ENCODE measurements around the gene RAD18.
A peak's percentile ranks its signal among the peaks of the same experiment; 100 is the strongest.

The RAD18 gene

DNA sequence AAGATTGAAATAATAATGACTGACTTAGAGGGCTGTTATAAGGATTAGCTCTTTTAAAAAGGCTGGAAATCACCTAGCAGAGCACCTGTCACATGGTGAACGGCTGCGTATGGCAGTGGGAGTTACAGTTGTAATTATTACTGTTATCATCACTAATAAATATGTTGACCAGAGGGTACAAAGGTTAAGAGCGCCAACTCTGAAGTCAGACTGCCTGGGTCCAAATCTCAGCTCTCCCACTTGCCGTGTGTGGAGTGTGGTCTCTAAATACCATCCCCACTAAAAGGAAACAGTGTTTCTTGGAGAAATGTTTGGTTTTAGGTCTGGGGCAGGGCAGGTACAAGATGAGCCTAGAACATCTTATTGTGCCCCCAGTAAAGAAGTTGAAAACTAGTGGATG lies 6.0 kb upstream of the RAD18 start:
- Histone ChIP-seq H3K27me3 (ENCODE audit: control insufficient read depth in 5 of 5, insufficient read depth in 4 of 5, low read length in 5 of 5) (peaks cover 0 to 21% (median 3%) of the 10 kb centered on the region in 5 donors), H3K4me3 (ENCODE audit: low read depth in 1 of 5, low read length in 5 of 5) (no peak overlapping the region), H3K4me1 (ENCODE audit: control insufficient read depth in 5 of 5, insufficient read depth in 5 of 5, low read length in 5 of 5) (no peaks in the 10 kb centered on the region), H3K27ac (ENCODE audit: low read depth, low read length) (no peak overlapping the region), H3K36me3 (ENCODE audit: control insufficient read depth in 5 of 5, insufficient read depth in 5 of 5, low read length in 5 of 5) (no peaks in the 10 kb centered on the region), H3K9me3 (ENCODE audit: control insufficient read depth in 5 of 5, low read length in 5 of 5) (no peaks in the 10 kb centered on the region), H3K9ac (ENCODE audit: low read length in 5 of 5) (no peak overlapping the region)

DNA sequence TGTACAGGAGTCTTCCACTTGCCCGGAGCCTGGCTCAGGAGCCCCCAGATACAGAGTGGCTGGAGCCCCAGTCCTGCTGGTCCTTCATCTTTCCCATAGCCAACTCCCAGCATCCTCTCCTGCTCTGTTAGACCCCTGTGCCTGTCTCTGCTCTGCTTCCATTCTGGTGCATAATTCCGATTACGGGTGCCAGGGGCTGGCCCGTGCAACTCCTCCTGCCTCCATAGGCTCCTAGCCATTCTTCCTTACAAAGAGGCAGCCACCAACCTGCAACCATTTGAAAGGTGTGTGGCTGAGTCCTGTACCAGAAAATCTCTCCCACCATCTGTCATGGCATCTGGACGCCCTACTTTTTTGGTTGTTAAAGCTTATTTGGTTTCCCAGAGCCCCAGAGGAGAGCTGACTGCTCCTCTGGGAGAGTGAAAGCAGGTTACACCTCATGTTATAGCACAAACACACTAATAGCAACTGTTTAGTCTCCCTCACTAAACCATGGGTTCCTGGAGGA lies 5.2 kb upstream of the RAD18 start:
- Histone ChIP-seq H3K27me3 (ENCODE audit: control insufficient read depth in 5 of 5, insufficient read depth in 4 of 5, low read length in 5 of 5) (peaks cover 0 to 21% (median 3%) of the 10 kb centered on the region in 5 donors), H3K4me1 (ENCODE audit: control insufficient read depth in 5 of 5, insufficient read depth in 5 of 5, low read length in 5 of 5) (peaks cover 0 to 6% (median 5%) of the 10 kb centered on the region in 5 donors), H3K9ac (ENCODE audit: low read length in 5 of 5) (no peak overlapping the region), H3K4me3 (ENCODE audit: low read depth in 1 of 5, low read length in 5 of 5) (no peak overlapping the region), H3K9me3 (ENCODE audit: control insufficient read depth in 5 of 5, low read length in 5 of 5) (no peaks in the 10 kb centered on the region), H3K27ac (ENCODE audit: low read depth, low read length) (no peak overlapping the region), H3K36me3 (ENCODE audit: control insufficient read depth in 5 of 5, insufficient read depth in 5 of 5, low read length in 5 of 5) (no peaks in the 10 kb centered on the region)

DNA sequence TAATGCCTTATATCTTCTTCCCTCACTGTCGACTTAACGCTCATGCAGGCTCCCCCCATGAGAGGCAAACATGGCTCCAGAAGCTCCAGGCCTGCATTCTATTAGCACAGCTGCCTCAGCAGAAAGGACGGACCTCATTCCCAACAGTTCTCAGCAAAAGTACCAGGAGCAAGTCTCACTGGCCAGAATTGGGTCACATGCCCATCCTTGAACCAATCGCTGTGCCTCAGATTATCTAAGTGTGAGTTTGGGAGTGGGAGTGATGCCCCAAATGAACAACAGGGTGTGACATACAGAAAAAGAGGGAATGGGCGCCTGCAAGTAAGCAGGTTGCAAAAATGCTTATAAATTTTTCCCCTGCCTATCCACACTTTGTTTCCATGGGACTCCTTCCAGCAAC lies 4.3 kb upstream of the RAD18 start:
- Histone ChIP-seq H3K4me3 (ENCODE audit: low read depth in 1 of 5, low read length in 5 of 5) (no peak overlapping the region), H3K4me1 (ENCODE audit: control insufficient read depth in 5 of 5, insufficient read depth in 5 of 5, low read length in 5 of 5) (peaks cover 4 to 14% (median 11%) of the 10 kb centered on the region in 5 donors), H3K9me3 (ENCODE audit: control insufficient read depth in 5 of 5, low read length in 5 of 5) (no peaks in the 10 kb centered on the region), H3K27me3 (ENCODE audit: control insufficient read depth in 5 of 5, insufficient read depth in 4 of 5, low read length in 5 of 5) (peaks cover 0 to 21% (median 3%) of the 10 kb centered on the region in 5 donors), H3K27ac (ENCODE audit: low read depth, low read length) (no peak overlapping the region), H3K36me3 (ENCODE audit: control insufficient read depth in 5 of 5, insufficient read depth in 5 of 5, low read length in 5 of 5) (no peaks in the 10 kb centered on the region), H3K9ac (ENCODE audit: low read length in 5 of 5) (no peak overlapping the region)

DNA sequence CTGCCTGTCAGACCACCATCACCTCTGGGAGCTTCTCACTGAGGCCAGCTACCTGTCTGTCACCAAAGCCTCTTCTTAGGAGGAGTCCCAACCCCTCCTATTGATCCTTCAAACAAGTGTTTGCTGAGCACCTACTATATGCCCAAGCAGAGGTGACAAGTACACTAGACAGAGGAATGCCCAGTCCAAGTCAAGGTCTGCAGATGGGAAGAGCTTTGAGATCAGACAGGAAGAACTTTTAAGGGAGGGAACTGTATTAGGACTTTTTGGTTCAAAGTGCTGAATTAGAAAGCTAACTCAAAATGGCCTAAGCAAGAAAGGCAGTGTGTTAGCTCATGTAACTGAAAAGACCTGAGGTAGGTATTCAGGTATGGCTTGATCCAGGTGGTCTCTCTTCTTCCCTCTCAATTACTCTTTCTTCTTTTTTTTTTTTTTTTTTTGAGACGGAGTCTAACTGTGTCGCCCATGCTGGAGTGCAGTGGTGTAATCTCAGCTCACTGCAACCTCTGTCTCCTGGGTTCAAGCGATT lies 3.6 kb upstream of the RAD18 start:
- no peaks in the 10 kb centered on the region for H3K36me3 ChIP-seq (ENCODE audit: control insufficient read depth in 5 of 5, insufficient read depth in 5 of 5, low read length in 5 of 5)
- no peak overlapping the region for H3K9ac ChIP-seq (ENCODE audit: low read length in 5 of 5)
- no peak overlapping the region for H3K4me3 ChIP-seq (ENCODE audit: low read depth in 1 of 5, low read length in 5 of 5)
- no peak overlapping the region for H3K27ac ChIP-seq (ENCODE audit: low read depth, low read length)
- no peaks in the 10 kb centered on the region for H3K9me3 ChIP-seq (ENCODE audit: control insufficient read depth in 5 of 5, low read length in 5 of 5)
- peaks cover 5 to 19% (median 16%) of the 10 kb centered on the region in 5 donors for H3K4me1 ChIP-seq (ENCODE audit: control insufficient read depth in 5 of 5, insufficient read depth in 5 of 5, low read length in 5 of 5)
- peaks cover 0 to 21% (median 3%) of the 10 kb centered on the region in 5 donors for H3K27me3 ChIP-seq (ENCODE audit: control insufficient read depth in 5 of 5, insufficient read depth in 4 of 5, low read length in 5 of 5)

DNA sequence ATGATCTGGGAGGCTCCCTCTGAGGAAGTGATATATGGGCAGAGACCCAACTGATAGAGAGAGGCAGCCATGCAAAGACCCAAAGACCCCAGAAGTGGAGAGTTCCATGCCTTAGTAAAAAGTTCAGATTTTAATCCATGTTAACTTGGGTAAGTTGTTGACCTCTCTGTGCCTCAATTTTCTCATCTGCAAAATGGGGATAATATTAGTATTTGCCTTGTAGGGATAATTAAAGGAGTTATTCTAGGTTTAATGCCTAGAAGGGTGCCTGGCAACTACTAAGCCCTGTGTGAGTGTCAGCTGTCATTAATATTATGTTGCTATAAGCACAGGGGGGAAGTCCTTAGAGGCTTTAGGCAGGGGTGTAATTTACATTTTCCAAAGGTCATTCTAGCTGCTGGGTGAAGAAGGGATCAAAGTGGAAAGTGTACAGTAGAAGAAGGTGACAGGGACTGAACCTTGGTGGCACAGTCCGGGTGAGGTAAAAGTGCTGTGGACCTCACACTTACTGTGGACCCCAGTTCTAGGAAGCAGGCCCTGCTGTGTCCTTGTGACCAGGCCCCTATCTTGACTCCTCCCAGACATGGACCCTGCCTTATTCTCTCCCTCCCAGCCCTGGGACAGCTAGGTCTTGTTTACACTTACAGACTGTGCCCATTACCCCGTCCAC lies 3.0 kb upstream of the RAD18 start:
- peaks cover 5 to 19% (median 16%) of the 10 kb centered on the region in 5 donors for H3K4me1 ChIP-seq (ENCODE audit: control insufficient read depth in 5 of 5, insufficient read depth in 5 of 5, low read length in 5 of 5)
- no peaks in the 10 kb centered on the region for H3K9me3 ChIP-seq (ENCODE audit: control insufficient read depth in 5 of 5, low read length in 5 of 5)
- no peaks in the 10 kb centered on the region for H3K36me3 ChIP-seq (ENCODE audit: control insufficient read depth in 5 of 5, insufficient read depth in 5 of 5, low read length in 5 of 5)
- H3K27me3 ChIP-seq (ENCODE audit: control insufficient read depth in 5 of 5, insufficient read depth in 4 of 5, low read length in 5 of 5) = peaks cover 0 to 21% (median 3%) of the 10 kb centered on the region in 5 donors
- no peak overlapping the region for H3K4me3 ChIP-seq (ENCODE audit: low read depth in 1 of 5, low read length in 5 of 5)
- no peak overlapping the region for H3K9ac ChIP-seq (ENCODE audit: low read length in 5 of 5)
- no peak overlapping the region for H3K27ac ChIP-seq (ENCODE audit: low read depth, low read length)

DNA sequence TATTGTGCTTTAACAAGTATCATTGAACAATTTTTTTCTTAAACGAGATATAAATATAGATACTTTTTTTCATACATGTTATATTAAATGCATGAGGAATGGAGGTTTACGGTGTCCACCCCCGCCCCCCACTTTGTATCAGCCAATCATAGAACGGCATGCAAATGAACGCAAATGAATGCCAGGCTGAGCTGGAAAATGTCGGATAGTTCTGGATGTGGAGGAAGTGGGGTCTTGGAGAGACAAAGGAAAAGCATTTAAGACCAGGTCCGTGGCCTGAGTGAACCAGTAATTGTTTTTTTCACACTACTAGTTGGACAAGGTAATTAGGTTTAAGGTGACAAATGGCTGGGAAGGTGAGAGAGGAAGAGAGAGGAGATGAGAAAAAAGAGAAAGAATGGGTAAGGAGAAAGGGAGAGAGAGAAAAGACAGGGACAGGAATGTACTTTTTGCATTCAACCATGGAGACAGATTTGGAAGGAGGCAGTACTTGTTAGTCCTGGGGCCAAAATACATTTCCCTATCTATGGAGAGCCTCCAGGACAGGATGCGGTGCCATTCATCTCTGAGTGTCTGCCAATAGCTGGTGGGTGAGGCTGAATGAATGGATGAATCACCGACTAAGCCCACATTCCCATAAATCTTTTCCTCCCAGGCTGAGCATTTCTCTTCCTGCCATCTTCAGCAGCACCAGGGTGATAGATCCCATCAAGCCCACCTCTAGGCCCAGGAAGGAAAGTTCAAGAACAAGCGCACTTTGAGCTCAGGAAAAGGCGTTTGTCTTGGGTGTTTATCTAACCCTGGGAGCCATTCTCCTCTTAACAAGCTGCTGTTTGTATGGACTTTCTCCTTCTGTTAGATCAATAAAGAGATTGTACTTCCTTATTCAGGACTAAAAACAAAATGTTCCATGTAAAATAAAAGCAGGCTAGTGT lies 1.4 kb upstream of the RAD18 start:
- H3K9ac ChIP-seq (ENCODE audit: low read length in 5 of 5) = no peak overlapping the region
- no peak overlapping the region for H3K27ac ChIP-seq (ENCODE audit: low read depth, low read length)
- H3K9me3 ChIP-seq (ENCODE audit: control insufficient read depth in 5 of 5, low read length in 5 of 5) = no peaks in the 10 kb centered on the region
- H3K27me3 ChIP-seq (ENCODE audit: control insufficient read depth in 5 of 5, insufficient read depth in 4 of 5, low read length in 5 of 5) = peaks cover 0 to 21% (median 3%) of the 10 kb centered on the region in 5 donors
- no peaks in the 10 kb centered on the region for H3K36me3 ChIP-seq (ENCODE audit: control insufficient read depth in 5 of 5, insufficient read depth in 5 of 5, low read length in 5 of 5)
- H3K4me3 ChIP-seq (ENCODE audit: low read depth in 1 of 5, low read length in 5 of 5) = no peak overlapping the region
- peaks cover 5 to 19% (median 16%) of the 10 kb centered on the region in 5 donors for H3K4me1 ChIP-seq (ENCODE audit: control insufficient read depth in 5 of 5, insufficient read depth in 5 of 5, low read length in 5 of 5)

DNA sequence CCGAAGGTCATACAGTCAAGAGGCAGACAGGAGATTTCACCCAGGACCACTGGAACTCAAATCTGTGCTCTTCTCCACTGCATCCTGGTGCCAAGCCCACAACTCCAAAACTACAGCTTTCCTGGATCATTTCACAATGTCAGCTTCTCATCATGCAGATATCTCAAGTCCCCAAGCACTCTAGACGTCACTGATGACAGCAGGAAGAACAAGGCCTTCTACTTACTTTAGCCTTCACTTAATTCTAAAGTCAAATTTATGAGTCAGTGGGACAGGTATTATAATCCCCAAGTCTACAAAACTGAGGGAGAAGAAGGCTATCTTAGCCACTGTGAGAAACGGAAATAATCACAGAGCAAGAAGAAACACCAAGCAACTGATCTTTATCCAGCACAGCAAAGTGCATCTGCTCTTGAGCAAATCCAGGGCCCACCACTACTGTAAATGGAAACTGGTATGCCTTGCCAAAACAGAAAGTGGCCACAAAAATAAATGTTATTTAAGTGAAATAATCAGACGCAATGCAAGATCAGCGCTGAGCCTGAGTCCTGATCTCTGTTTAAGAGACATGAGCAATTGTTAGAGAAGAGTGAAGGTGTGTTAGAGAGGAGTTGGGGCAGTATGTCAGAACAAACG lies 928 bp downstream of the RAD18 start:
- Histone ChIP-seq H3K4me3 (ENCODE audit: low read depth in 1 of 5, low read length in 5 of 5) (peak overlapping the region; percentile 83 to 96 (median 88)), H3K27ac (ENCODE audit: low read depth, low read length) (no peak overlapping the region)

DNA sequence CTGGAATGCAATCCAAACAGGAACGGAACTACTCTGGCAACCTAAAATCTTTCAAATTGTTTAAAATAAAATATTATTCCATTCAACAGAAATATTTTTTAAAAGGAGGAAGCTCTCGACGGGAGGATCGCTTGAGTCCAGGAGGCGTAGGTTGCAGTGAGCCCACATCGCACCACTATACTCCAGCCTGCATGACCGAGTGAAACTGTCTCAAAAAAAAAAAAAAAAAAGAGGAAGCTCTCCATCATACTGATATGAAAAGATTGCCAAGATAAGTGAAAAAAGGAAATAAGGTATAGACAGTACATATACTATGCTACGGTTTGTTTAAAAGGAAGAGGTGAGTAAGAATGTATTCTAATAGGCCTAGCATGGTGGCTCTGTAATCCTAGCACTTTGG lies 3.6 kb downstream of the RAD18 start:
- Histone ChIP-seq H3K27ac (ENCODE audit: low read depth, low read length) (no peak overlapping the region), H3K9me3 (ENCODE audit: control insufficient read depth in 5 of 5, low read length in 5 of 5) (no peaks in the 10 kb centered on the region), H3K4me1 (ENCODE audit: control insufficient read depth in 5 of 5, insufficient read depth in 5 of 5, low read length in 5 of 5) (peaks cover 5 to 19% (median 16%) of the 10 kb centered on the region in 5 donors), H3K4me3 (ENCODE audit: low read depth in 1 of 5, low read length in 5 of 5) (no peak overlapping the region), H3K9ac (ENCODE audit: low read length in 5 of 5) (no peak overlapping the region), H3K27me3 (ENCODE audit: control insufficient read depth in 5 of 5, insufficient read depth in 4 of 5, low read length in 5 of 5) (no peaks in the 10 kb centered on the region), H3K36me3 (ENCODE audit: control insufficient read depth in 5 of 5, insufficient read depth in 5 of 5, low read length in 5 of 5) (peaks cover 0 to 9% (median 0%) of the 10 kb centered on the region in 5 donors)

More for the DNA sequence above, 928 bp downstream of the RAD18 start:
- no peaks in the 10 kb centered on the region for H3K9me3 ChIP-seq (ENCODE audit: control insufficient read depth in 5 of 5, low read length in 5 of 5)
- peaks cover 0 to 7% (median 0%) of the 10 kb centered on the region in 5 donors for H3K27me3 ChIP-seq (ENCODE audit: control insufficient read depth in 5 of 5, insufficient read depth in 4 of 5, low read length in 5 of 5)
- peaks cover 5 to 19% (median 16%) of the 10 kb centered on the region in 5 donors for H3K4me1 ChIP-seq (ENCODE audit: control insufficient read depth in 5 of 5, insufficient read depth in 5 of 5, low read length in 5 of 5)
- peaks cover 0 to 2% (median 0%) of the 10 kb centered on the region in 5 donors for H3K36me3 ChIP-seq (ENCODE audit: control insufficient read depth in 5 of 5, insufficient read depth in 5 of 5, low read length in 5 of 5)
- H3K9ac ChIP-seq (ENCODE audit: low read length in 5 of 5) = peak overlapping the region; percentile 57 to 92 (median 91)

DNA sequence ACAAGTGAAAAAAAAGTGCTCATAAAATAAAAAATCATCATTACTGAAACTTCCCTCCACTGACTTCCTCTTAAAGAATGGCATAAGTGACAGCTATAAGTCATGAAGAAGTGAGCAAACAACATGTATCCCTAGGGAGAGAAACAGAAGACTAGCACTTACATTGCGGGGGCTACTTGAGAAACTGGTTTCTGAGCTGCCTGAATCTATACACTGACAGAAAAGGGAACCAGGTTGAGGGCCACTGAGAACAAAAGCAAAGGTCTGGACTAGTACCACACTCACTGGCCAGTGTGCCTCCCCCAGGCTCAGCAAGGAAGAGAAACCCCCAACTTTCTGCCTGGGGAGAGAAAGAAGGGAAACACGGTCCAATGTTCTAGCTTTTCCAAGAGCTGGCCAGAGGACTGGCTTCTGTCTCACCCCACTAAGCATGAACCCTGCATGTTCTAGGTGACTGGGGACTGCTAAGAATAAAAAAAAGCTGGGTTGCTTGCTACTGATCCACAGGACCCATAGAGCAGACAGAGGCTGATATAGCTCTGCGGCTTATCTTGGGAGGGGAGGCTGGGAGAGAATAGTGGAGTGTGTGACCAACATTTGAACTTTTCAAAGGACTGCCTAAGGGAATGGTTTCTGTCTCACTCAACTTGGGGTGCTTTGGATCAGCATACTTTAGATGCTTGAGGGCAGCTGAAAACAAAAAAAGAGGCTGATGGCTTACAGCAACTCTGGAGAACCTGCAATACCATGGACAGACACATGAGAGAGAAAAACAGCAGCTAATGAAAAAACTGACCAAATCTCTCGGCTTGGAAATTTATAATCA lies 8.1 kb downstream of the RAD18 start:
- no peak overlapping the region for H3K9ac ChIP-seq (ENCODE audit: low read length in 5 of 5)
- no peaks in the 10 kb centered on the region for H3K27me3 ChIP-seq (ENCODE audit: control insufficient read depth in 5 of 5, insufficient read depth in 4 of 5, low read length in 5 of 5)
- H3K36me3 ChIP-seq (ENCODE audit: control insufficient read depth in 5 of 5, insufficient read depth in 5 of 5, low read length in 5 of 5) = peaks cover 0 to 9% (median 0%) of the 10 kb centered on the region in 5 donors
- H3K4me1 ChIP-seq (ENCODE audit: control insufficient read depth in 5 of 5, insufficient read depth in 5 of 5, low read length in 5 of 5) = no peaks in the 10 kb centered on the region
- no peaks in the 10 kb centered on the region for H3K9me3 ChIP-seq (ENCODE audit: control insufficient read depth in 5 of 5, low read length in 5 of 5)
- no peak overlapping the region for H3K4me3 ChIP-seq (ENCODE audit: low read depth in 1 of 5, low read length in 5 of 5)
- H3K27ac ChIP-seq (ENCODE audit: low read depth, low read length) = no peak overlapping the region

Measured in subcutaneous abdominal adipose tissue (tissue), 5 donors.